ENCODE data around the gene LBP. TPM values are rescaled to one million over a fixed set of nuclear protein-coding genes. Genes with fewer than 3 reads are reported as not detected.
A peak's percentile ranks its signal among the peaks of the same experiment; 100 is the strongest.
"Not testable (repeated sequence)": the region's sequence is repeated elsewhere in the genome, so short reads cannot be mapped to it uniquely, and the experiment has no call there.

The LBP gene
- total RNA-seq, 6 experiments from 2014 or later, result 380 to 2,142 (median 1,251) TPM

DNA sequence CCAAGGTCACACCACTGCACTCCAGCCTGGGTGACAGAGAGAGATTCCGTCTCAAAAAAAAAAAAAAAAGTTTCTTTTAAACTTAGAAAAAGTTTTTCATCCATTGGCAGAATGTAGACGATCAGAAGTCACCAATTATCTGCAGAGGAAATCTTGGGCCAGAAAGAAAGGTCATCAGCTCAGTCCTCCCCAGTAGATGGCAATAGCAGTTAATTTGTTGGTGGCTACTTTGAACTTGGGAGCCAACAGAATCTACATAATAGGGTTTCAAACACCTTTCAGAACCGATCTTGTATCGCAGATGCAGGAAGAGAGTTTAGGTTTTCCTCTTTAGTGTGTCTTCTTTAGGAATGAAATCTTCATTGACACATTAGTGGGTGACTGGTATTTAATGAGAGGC lies 41.7 kb downstream of the LBP start:
- no peak overlapping the region for H3K4me3 ChIP-seq
- no peaks in the 10 kb centered on the region for H3K27me3 ChIP-seq
- ATAC-seq (peak in 1 of 4 donors; percentile 2), DNase-seq (no peak)
- H3K36me3 ChIP-seq, result peaks cover 0 to 7% (median 0%) of the 10 kb centered on the region in 4 donors
- WGBS (ENCODE audit: insufficient coverage, low coverage, low lambda C conversion rate, missing lambda C conversion rate), result 61% methylated on average over 4 of the region's 4 CpGs
- H3K9me3 ChIP-seq, result no peaks in the 10 kb centered on the region
- H3K27ac ChIP-seq, result no peak overlapping the region
- intact Hi-C loops (cut with DNase I), result no loop called here
- TF ChIP-seq CTCF (IDR thresholded peaks at IDR 0.05), result no peak
- TF ChIP-seq POLR2A (IDR thresholded peaks at IDR 0.05), result no peak
- no peaks in the 10 kb centered on the region for H3K4me1 ChIP-seq

GRCh38 chr20:38392356-38392755 lies 46.1 kb downstream of the LBP start:
- intact Hi-C loops (cut with DNase I), result no loop called here
- H3K27me3 ChIP-seq, result no peaks in the 10 kb centered on the region
- TF ChIP-seq POLR2A (IDR thresholded peaks at IDR 0.05) (no peak), CTCF (IDR thresholded peaks at IDR 0.05) (no peak)
- WGBS (ENCODE audit: insufficient coverage, low coverage, low lambda C conversion rate, missing lambda C conversion rate), result 43% methylated on average over 3 of the region's 3 CpGs
- H3K27ac ChIP-seq, result no peak overlapping the region
- ATAC-seq, result peak; percentile 27 to 68 (median 54)
- no peaks in the 10 kb centered on the region for H3K9me3 ChIP-seq
- no peaks in the 10 kb centered on the region for H3K36me3 ChIP-seq
- no peaks in the 10 kb centered on the region for H3K4me1 ChIP-seq
- no peak overlapping the region for H3K4me3 ChIP-seq
- no peak for DNase-seq

DNA sequence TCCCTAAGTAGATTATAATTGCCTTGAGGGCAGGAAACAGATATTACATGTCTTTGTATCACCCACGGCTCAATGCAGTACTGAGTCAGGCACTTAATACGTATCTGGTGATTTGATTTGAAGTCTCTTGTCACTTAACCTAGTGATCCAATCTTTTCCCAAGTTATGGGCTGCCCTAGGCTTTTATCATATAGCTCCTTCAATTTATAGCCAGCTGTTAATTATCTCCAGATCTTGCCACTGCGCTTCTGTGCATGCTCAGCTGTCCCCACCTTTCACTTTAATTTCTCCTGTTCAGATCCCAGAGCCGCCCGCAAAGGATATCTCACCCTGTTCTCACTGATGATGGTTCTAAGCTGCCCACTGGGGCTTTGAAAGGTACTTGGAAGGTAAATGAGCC lies 47.0 kb downstream of the LBP start:
- ATAC-seq (no peak), DNase-seq (no peak)
- Histone ChIP-seq H3K9me3 (no peaks in the 10 kb centered on the region), H3K4me1 (no peaks in the 10 kb centered on the region), H3K27me3 (no peaks in the 10 kb centered on the region), H3K27ac (no peak overlapping the region), H3K4me3 (no peak overlapping the region), H3K36me3 (no peaks in the 10 kb centered on the region)
- TF ChIP-seq CTCF (IDR thresholded peaks at IDR 0.05) (no peak), POLR2A (IDR thresholded peaks at IDR 0.05) (no peak)
- intact Hi-C loops (cut with DNase I), result no loop called here
- 82% methylated on average over 5 of the region's 5 CpGs for WGBS (ENCODE audit: insufficient coverage, low coverage, low lambda C conversion rate, missing lambda C conversion rate)

- no peaks in the 10 kb centered on the region for H3K36me3 ChIP-seq
- ATAC-seq (peak in 1 of 4 donors; percentile 66), DNase-seq (no peak)
- no peak overlapping the region for H3K4me3 ChIP-seq
- H3K4me1 ChIP-seq, result no peaks in the 10 kb centered on the region
- H3K27me3 ChIP-seq, result no peaks in the 10 kb centered on the region
- TF ChIP-seq CTCF (IDR thresholded peaks at IDR 0.05) (no peak), POLR2A (IDR thresholded peaks at IDR 0.05) (no peak)
- WGBS (ENCODE audit: insufficient coverage, low coverage, low lambda C conversion rate, missing lambda C conversion rate), result 26% methylated on average over 2 of the region's 2 CpGs
- intact Hi-C loops (cut with DNase I), result no loop called here
- H3K9me3 ChIP-seq, result no peaks in the 10 kb centered on the region
- no peak overlapping the region for H3K27ac ChIP-seq
Observed at GRCh38 chr20:38395165-38395564, 48.9 kb downstream of the LBP start.

DNA sequence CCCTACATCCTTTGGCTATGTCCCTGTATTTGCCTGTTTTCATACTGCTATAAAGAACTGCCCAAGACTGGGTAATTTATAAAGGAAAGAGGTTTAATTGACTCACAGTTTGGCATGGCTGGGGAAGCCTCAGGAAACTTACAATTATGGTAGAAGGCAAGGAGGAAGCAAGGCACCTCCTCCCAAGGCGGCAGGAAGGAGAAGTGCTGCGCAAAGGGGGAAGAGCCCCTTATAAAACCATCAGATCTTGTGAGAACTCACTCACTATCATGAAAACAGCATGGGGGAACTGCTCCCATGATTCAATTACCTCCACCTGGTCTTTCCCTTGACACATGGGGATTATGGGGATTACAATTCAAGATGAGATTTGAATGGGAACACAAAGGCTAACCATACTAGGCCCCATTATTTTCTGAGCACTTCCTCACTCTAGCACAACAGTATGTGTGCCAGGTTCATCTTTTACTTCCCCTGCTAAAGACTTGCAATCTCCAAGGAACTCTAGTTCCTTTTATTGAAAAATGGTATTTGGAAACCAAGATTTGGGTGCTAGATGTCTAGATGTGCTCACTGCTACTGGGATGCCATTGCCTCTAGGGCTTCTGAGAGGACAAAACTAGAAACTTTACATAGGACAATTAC lies 49.6 kb downstream of the LBP start:
- DNase-seq; H3K27me3 ChIP-seq; intact Hi-C loops (cut with DNase I); H3K27ac ChIP-seq; H3K36me3 ChIP-seq; H3K9me3 ChIP-seq; H3K4me3 ChIP-seq; H3K4me1 ChIP-seq: not testable (repeated sequence)
- ATAC-seq, result peak in 1 of 4 donors; percentile 40
- 83% methylated on average over 1 of the region's 2 CpGs for WGBS (ENCODE audit: insufficient coverage, low coverage, low lambda C conversion rate, missing lambda C conversion rate)
